Articular chondrocyte of knee joint (primary cell): ENCODE data around the gene OR2B2. TPM values are rescaled to one million over a fixed set of nuclear protein-coding genes. Genes with fewer than 3 reads are reported as not detected.

ENCODE experiments used
- small RNA-seq: library from RNA; depleted of rRNA; stranded (forward); fragments of <200 nt; gene quantifications from one replicate; pipeline ENCODE3, GENCODE V24; 2012
- total RNA-seq: library from RNA; depleted of rRNA; stranded (reverse); fragments of >200 nt; gene quantifications from 2 replicates; pipeline ENCODE4 v1.2.3, GENCODE V29; 2012

The OR2B2 gene
- not detected in 2 replicates for total RNA-seq

DNA sequence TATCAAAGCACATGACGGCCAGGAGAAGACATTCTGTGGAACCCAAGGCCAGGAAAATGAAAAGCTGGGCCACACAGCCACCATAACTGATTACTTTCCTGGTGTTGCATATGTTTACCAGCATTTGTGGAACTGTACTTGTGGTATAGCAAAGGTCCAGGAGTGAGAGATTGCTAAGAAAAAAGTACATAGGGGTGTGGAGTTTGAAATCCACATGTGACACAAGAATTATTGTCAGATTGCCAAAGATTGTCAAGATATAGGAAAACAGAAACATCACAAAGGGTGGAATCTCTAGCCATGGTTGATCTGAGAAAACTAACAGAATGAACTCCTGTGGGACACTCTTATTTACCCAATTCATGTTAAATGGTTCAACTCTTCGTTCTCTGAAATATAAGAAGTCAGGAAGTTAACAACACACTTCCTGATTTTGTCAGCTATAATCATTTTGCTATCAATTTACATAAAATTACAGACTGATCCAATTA, at the start of gene OR2B2:
OR2B2 (minus strand) TSS at position 441 of the 491 bp plus-strand sequence; CDS start at position 364, 77 bp downstream.

GRCh38 chr6:27956941-27957340, 44.7 kb upstream of the OR2B2 start, which contains the start of gene OR2B6:
Gene OR2B6, plus strand, starts transcription at chr6:27957241. Its CDS starts 0 bp downstream, at chr6:27957241.

Small RNA genes within 50 kb of the gene (small RNA-seq; reads per million reads assigned to genes)
- gene RNU7-26P: not detected

Other genes with a start within 250 kb of the OR2B2 start
- not detected in 2 replicates for gene OR2B6, start 44.8 kb upstream of the OR2B2 start, total RNA-seq
- gene ZNF165, start 168.2 kb upstream of the OR2B2 start, total RNA-seq: 0.97 and 1.0 TPM in 2 replicates
- 1.8 and 3.6 TPM in 2 replicates for gene ZSCAN16, start 212.2 kb upstream of the OR2B2 start, total RNA-seq
- 27.7 and 29.8 TPM in 2 replicates for gene ZKSCAN8, start 229.5 kb upstream of the OR2B2 start, total RNA-seq